HG02970 (cell line): ENCODE measurements around the gene TERB2.
"Not testable (repeated sequence)": the region's sequence is repeated elsewhere in the genome, so short reads cannot be mapped to it uniquely, and the experiment has no call there.

Experiments
- ATAC-seq: cut with Tn5 transposase; IDR thresholded peaks from one replicate; pipeline ENCODE4 v1.9.1; 2021; ENCODE audit warnings: mild to moderate bottlenecking, moderate library complexity, moderate number of reproducible peaks; ENCODE audit not compliant: unreplicated experiment, low FRiP score

Gene TERB2

GRCh38 chr15:45001180-45001579, 44.7 kb downstream of the TERB2 start:
- not testable (repeated sequence) for ATAC-seq

- ATAC-seq, result not testable (repeated sequence)
Observed at GRCh38 chr15:45003731-45004410, 47.4 kb downstream of the TERB2 start.

GRCh38 chr15:45004590-45005175, 48.2 kb downstream of the TERB2 start:
- not testable (repeated sequence) for ATAC-seq

GRCh38 chr15:45009046-45009445, 52.6 kb downstream of the TERB2 start:
- no peak for ATAC-seq

- ATAC-seq, result not testable (repeated sequence)
Observed at GRCh38 chr15:45015114-45015513, 58.6 kb downstream of the TERB2 start.

- ATAC-seq, result not testable (repeated sequence)
Observed at GRCh38 chr15:45020222-45020900, 63.9 kb downstream of the TERB2 start.

- ATAC-seq, result not testable (repeated sequence)
Observed at GRCh38 chr15:45020901-45021259, 64.4 kb downstream of the TERB2 start.

- ATAC-seq, result no peak
Observed at GRCh38 chr15:45021348-45021747, 64.9 kb downstream of the TERB2 start.

- ATAC-seq, result peak; percentile 93
Observed at GRCh38 chr15:45022871-45023658, 66.6 kb downstream of the TERB2 start, which contains the start of gene SORD. Gene SORD (plus strand): TSS chr15:45023195. CDS start chr15:45023284, 89 bp downstream.

GRCh38 chr15:45023659-45024225, 67.3 kb downstream of the TERB2 start:
- no peak for ATAC-seq

- not testable (repeated sequence) for ATAC-seq
Observed at GRCh38 chr15:45024649-45025048, 68.2 kb downstream of the TERB2 start.

GRCh38 chr15:45025627-45026026, 69.1 kb downstream of the TERB2 start:
- not testable (repeated sequence) for ATAC-seq

- no peak for ATAC-seq
Observed at GRCh38 chr15:45026651-45027190, 70.2 kb downstream of the TERB2 start.

- ATAC-seq, result no peak
Observed at GRCh38 chr15:45027220-45027619, 70.7 kb downstream of the TERB2 start.
